ENCODE measurements around the gene ELOVL1.

Gene ELOVL1

GRCh38 chr1:43322506-43322905 is 45.3 kb downstream of the ELOVL1 start:
- no peak for DNase-seq

- DNase-seq = no peak
These were observed 46.4 kb downstream of the ELOVL1 start for GRCh38 chr1:43321331-43321891.

DNA sequence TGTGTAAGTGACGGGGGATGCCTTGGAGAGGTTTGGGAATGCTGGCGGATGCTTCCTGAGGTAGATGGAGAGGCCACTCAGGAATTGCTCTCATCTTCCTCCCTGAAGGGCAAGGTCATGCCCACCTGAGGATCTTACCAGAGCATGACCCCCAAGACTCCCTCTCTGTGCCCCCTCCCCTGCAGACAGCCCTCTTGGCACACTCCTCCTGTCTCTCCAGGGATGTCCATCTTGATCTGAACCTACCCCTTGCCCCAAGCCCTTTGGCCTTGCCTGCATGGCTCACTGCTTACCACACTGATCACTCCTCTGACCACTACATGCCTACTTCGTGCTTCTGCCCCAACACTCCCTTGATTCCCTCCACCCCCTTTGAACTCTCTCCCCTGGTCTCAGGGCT is 48.0 kb downstream of the ELOVL1 start:
- no peak for DNase-seq

- DNase-seq = no peak
These were observed 48.5 kb downstream of the ELOVL1 start for GRCh38 chr1:43319288-43319687.

DNA sequence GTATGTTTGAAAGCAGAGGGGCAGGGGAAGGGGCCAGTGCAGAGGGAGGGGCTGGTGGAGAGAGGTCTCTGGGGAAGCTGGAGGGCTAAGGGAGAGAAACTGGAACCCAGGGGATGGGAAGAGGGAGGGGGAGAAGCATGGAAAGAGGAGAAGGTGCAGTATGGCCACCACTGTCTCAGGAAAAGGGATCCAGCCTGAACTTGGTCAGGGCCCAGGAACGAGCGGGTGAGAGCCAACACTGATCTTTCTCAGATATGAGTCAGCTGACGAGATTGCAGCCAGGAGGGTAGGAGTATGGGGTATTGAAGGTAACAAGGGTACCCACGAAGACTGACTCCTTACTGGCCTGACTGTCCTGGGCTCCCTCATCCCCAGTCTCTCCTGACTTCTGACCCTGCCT is 49.0 kb downstream of the ELOVL1 start:
- DNase-seq = no peak

- DNase-seq = peak; percentile 77
These were observed 49.9 kb downstream of the ELOVL1 start for GRCh38 chr1:43317817-43318471.

DNA sequence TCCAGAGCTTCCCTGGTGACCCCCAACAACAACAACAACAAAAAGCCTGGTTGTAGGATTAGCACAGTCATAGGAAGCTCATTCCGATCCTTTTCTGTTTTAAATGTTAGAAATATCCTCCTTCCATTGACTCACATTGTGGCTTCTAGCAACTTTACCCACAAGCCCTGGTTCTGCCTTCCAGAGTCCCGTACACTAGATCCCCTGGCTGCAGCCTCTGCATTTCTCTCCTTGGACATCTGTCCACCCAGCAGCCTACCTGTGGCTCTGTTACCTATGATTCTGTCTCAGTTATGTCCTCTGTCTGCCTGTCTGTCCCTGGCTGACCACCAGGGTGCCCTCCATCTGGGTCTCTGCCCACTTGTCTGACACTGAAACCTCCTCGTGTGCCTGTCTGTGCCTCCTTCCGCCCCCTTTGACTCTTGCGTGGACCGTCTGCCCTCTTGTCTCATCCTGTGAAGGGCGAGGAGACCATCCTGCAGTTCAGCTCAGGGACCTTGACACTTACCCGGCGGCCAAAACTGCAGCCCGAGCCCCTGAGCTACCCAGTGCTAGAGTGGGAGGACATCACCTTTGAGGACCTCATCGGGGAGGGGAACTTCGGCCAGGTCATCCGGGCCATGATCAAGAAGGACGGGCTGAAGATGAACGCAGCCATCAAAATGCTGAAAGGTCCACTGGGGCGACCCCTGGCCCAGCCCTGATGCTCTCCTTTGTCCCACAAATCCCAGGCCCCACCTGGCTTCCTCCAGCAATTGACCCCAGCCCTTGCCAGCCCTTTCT is 50.9 kb downstream of the ELOVL1 start:
- DNase-seq = no peak

GRCh38 chr1:43315963-43316737 is 51.7 kb downstream of the ELOVL1 start:
- DNase-seq = no peak

GRCh38 chr1:43315481-43315880 is 52.3 kb downstream of the ELOVL1 start:
- DNase-seq = no peak

DNA sequence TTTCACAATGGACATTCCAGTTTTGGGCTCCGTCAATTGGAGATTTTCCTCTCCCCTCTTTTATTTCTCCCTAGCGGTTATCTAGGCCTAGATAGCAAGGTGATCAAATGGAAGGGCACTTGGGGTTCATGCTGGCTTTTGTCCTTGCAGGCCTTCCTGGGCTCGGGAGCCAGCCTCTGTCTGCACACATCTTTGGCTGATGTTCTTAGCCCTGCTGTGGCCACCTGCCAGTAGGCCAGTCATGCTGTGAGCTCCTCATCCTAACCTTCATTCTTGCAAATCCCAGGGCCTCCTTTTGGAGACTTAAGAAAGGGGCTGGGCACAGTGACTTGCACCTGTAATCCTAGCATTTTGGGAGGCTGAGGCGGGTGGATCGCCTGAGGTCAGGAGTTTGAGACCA is 53.6 kb downstream of the ELOVL1 start:
- no peak for DNase-seq

- no peak for DNase-seq
These were observed 54.0 kb downstream of the ELOVL1 start for GRCh38 chr1:43313771-43314170.

All from NCI-H1694 treated with DMSO at 0.1 percent for 48 hours (cell line).